NB4 (cell line): ENCODE results near the gene NHEJ1.

Experiments used
- CTCF ChIP-seq: IDR thresholded peaks from one replicate; pipeline ENCODE4 v1.5.1; 2012; ENCODE audit warnings: low read depth, low read length
- MAX ChIP-seq: IDR thresholded peaks from 2 replicates; pipeline ENCODE4 v1.6.1; 2011; ENCODE audit warnings: low read depth, low read length
- POLR2A ChIP-seq: IDR thresholded peaks from 2 replicates; pipeline ENCODE4 v1.6.1; 2011; ENCODE audit warnings: mild to moderate bottlenecking; ENCODE audit not compliant: insufficient read length; ENCODE audit errors: extremely low read depth

GRCh38 chr2:219149667-219150066, 10.9 kb downstream of the NHEJ1 start:
- no peak for TF ChIP-seq CTCF
- no peak for TF ChIP-seq POLR2A
- no peak for TF ChIP-seq MAX
